Activated T-cell treated with anti-CD3 and anti-CD28 coated beads for 48 hours (primary cell): ENCODE results near the gene METAP1D.
"Not testable (repeated sequence)": the region's sequence is repeated elsewhere in the genome, so short reads cannot be mapped to it uniquely, and the experiment has no call there.

Source experiments
- DNase-seq: peaks from one replicate; pipeline ENCODE4 v3.0.0-alpha.2; 2020; ENCODE audit warnings: low read depth

METAP1D gene

DNA sequence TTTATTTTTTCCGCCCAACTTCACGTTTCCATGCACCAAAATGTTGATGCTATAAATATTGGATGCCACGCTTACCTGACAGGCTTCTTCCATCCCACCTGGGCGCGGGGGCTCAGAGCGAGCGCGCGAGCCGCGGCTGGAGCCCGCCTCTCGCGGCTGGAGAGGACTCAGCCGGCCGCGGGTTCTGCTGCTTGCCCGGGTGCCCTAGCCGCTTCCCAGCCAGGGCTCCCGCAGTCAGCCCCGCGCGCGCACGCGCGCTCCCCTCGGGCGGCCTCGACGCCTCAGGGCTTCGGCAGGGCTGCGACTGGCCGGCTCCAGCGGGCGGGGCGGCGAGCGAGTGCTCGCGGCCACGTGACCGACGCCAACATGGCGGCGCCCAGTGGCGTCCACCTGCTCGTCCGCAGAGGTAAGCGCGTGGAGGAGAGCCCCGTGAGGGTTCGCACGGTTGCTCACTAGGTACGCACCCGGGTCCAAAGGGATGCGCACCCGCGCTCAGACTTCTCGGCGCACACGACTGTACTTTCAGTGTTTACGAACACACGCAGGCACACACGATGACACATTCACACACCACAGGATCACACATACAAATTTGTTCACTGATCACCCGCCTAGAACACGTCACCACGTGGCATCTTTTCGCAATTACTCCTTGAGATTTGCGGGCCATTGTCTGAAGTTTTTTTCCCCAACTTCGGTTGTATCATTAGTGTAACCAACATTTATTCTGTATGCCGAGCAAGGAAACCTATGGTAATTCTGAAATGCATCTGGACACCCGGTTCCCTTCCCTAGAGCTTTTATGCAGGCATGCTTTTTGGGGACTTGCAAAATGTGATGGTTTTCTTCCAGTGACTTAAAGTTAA is at the start of gene METAP1D:
Gene METAP1D, plus strand, starts transcription at position 350 of the 866 bp plus-strand sequence. Its CDS starts 17 bp downstream, at position 367.
- DNase-seq: peak; percentile 91

DNA sequence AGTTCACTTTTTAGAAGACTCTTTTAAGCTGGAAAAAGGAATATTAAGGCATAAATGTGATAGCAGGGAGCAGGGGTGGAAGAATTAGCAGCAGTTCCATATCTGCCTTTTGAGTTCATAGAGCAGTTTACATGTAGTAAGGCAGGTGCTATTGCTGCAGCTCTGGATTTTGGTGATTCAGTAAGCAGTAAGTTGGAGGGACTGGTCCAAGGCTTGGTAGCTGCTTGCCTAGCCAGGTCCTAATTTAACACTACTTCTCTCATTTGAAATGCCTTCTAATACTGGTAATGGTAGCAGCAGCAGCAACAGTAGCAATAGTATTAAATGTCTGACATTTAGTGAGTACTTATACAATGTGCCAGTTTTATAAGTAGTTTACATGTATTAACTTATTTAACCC is 47.5 kb upstream of the METAP1D start:
- no peak for DNase-seq

DNA sequence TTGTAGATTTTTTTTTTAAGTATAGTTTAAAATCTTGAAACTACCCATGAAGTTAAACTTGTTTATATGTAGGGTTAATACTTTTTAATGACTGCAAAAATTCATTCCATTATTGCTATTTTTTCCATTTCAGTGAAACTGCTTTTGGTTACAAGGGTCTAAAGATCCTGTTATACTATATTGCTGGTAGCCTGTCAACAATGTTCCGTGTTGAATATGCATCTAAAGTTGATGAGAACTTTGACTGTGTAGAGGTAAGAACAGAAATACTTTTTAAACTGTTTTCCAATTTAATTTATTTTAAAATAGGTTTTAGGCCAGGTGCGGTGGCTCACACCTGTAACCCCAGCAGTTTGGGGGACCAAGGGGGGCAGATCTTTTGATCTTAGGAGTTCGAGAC is 47.0 kb upstream of the METAP1D start:
- no peak for DNase-seq

DNA sequence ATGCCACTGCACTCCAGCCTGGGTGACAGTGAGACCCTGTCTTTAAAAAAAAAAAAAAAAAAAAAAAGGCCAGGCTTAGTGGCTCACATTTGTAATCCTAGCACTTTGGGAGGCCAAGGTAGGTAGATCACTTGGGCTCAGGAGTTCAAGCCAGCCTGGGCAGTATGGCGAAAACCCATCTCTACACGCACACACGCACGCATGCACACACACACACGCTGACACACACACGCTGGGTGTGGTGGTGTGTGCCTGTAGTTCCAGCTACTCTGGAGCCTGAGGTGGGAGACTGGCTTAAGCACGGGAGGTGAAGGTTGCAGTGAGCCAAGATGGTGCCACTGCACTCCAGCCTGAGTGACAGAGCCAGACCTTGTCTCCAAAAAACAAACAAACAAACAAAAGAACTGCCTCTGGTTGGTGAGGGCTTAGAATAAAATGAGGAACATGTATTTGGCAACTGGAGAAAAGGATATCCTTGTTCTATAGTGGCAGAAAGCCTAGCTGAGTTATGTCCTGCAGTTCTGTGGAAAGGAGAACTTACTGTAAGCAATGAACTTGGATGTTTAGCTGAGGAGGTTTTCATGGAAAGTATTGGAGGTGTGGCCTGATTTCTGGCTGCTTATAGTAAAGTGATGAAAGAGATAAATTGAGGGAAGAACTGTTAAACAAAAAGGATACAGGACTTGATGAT is 43.5 kb upstream of the METAP1D start:
- no peak for DNase-seq

DNA sequence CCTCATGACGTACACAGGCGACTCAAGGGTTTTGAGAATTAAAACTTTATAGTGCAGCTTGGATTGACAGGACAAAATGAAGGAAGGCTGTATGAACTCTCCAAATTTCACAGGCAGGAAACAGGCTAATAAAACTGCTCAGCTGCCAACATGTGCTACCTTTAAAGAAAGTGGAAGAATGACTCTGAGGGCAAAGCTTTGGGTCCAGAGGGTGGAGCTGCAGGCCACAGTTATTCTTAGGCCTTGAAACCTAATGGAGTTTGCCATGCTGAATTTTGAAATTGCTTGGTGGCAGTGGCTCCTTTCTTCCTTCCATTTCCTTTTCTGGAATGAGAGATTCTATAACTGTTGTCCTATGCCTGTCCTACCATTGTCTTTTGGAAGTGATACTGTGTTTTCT is 42.7 kb upstream of the METAP1D start:
- DNase-seq: no peak

DNA sequence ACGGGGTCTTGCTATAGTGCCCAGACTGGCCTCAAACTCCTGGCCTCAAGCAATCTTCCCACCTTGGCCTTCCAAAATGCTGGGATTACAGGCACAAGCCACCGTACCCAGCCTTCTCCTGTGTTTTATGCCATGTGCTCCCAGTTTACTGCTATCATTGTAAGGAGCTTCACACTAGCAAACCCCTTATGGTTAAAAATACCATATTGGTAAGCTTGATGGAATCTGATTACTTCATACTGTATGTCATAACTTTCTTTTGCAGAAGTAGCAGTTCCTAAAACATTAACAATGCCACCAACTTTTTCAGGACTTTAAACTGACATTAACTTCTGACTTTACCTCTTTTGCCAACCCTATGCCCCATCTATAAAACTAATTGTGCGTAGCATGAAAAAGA is 41.3 kb upstream of the METAP1D start:
- DNase-seq: no peak

DNA sequence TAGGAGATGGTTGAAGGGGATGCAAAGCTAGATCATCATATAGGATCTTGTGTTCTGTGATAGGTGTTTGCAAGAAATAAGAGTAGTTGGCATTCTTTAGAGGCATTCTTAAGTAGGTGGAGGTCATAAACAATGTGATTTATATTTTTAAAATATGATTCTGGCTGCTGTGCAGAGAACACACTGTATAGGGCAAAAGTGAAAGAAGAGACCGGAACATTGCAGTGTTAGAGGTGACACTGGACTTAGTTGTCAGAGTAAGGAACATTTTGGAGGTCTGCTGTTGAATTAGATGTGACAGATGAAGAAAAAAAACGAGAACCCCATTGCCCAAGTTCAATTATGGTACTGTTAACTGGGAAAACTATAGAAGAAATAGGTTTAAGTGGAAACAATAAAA is 39.8 kb upstream of the METAP1D start:
- no peak for DNase-seq

DNA sequence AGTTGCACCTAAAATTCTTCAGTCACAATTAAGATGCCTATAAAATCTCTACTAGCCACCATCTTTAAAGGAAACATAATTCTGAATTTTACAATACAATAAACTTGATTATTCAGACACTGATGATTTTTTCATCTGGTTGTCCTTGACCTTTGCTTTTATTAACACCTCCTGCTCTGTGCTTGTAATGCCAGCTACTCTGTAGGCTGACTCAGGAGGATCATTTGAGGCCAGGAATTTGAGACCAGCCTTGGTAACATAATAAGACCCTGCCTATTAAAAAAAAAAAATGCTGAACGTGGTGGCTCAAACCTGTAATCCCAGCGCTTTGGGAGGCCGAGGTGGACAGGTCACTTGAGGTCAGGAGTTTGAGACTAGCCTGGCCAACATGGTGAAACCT is 39.2 kb upstream of the METAP1D start:
- no peak for DNase-seq

DNA sequence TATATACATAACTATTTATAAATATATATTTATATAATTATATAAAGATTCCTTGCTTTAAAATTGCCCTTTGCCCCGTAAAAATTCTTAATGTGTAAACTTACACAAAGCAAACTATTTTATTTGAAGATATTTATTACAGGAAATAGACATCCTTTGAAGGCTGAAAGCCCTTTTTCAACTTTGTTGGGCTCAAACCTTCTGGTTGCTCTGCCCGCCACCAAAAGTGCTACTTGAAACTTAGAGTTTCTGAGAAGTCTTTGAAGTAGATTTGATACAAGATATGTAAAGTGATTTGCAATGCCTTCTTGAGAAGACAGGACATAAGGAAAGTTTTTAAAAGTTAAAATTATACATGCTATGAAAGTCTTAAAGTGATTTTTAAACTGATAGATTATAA is 36.6 kb upstream of the METAP1D start:
- no peak for DNase-seq

DNA sequence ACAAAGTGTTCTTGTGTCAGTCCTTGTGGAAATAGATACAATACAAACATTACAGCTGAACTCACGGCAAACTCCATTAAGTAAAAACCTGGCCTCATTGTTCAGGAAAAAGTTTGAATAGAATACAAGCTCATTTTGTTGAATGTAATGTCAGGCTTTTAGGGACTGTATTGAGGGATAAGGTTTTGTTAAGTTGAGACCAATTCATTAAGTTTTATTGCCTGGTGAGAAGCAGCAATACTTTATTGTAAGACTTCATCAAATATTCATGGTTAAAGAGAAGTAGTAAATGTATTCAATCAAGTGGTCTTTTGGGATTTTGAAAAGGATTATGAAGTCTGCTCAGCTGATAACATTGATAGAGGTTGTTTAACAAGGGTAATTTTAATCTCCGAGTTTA is 35.4 kb upstream of the METAP1D start:
- DNase-seq: no peak

DNA sequence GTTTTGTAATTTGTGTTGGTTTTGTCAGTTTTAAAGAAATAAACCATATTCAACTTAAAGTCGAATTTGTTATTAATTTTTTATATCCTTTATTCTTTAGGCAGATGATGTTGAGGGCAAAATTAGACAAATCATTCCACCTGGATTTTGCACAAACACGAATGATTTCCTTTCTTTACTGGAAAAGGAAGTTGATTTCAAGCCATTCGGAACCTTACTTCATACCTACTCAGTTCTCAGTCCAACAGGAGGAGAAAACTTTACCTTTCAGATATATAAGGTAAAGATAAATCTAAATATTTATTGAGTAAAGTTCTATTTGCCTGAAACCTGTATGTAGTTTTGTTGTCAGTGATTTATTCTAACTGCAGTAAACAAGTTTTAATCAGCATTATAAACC is 34.5 kb upstream of the METAP1D start:
- no peak for DNase-seq

DNA sequence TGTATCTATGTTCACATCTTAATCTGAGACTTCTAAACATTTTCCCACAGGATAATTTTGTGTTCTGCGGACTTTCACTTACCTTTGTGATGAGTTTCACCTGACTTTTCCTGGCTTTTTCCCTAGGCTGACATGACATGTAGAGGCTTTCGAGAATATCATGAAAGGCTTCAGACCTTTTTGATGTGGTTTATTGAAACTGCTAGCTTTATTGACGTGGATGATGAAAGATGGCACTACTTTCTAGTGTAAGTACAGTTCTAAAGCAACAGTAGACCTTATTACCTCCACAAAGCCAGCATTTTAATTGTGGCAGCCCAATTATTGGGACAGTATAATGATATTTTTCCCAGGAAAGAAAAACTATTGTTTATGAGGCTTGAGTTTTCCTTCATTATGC is 34.1 kb upstream of the METAP1D start:
- no peak for DNase-seq

DNA sequence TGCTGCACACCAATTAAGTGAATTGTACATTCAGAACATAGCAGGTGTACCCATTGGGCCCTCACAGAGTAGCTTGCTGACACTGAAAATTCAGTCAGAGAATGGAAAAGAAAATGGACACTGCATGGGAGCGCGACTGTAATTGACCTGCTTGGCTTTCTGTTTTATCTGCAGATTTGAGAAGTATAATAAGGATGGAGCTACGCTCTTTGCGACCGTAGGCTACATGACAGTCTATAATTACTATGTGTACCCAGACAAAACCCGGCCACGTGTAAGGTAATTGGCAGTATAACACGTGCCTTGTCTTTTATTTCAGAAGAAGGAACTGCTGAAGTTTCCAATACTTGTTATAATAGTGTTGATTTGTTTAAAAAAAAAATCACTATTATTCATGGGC is 33.5 kb upstream of the METAP1D start:
- DNase-seq: no peak

DNA sequence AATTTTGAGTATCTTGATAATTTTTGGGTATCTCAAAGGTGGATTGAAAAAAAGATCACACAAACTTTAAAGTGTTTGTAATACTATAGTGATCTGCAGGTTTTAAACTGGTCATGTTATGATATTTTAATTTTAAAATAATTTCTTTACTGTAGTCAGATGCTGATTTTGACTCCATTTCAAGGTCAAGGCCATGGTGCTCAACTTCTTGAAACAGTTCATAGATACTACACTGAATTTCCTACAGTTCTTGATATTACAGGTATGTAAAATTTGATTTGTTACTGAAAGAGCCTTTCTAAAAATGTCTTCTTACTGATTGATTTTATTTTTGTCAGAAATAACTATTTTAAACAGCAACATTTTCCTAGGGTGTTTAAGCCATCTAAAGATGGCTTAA is 33.1 kb upstream of the METAP1D start:
- no peak for DNase-seq

DNA sequence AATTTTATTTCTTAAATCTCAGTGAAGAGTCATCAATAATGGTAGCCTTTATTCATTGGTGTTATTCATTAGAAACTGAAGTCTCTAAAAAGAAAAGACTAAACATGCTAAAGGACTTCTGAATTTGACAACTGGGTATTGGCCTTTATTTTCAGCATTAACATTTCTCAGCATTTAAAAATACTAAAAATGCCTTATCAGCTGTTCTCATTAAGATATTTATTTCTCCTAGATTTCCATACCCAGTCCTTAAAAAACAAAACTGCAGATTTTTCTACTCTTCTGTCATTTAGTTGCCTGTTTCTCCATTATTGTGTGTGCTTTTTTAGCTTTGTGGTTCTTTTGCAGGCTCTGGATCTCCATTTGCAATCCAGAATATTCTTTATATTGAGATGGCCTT is 31.2 kb upstream of the METAP1D start:
- no peak for DNase-seq

DNA sequence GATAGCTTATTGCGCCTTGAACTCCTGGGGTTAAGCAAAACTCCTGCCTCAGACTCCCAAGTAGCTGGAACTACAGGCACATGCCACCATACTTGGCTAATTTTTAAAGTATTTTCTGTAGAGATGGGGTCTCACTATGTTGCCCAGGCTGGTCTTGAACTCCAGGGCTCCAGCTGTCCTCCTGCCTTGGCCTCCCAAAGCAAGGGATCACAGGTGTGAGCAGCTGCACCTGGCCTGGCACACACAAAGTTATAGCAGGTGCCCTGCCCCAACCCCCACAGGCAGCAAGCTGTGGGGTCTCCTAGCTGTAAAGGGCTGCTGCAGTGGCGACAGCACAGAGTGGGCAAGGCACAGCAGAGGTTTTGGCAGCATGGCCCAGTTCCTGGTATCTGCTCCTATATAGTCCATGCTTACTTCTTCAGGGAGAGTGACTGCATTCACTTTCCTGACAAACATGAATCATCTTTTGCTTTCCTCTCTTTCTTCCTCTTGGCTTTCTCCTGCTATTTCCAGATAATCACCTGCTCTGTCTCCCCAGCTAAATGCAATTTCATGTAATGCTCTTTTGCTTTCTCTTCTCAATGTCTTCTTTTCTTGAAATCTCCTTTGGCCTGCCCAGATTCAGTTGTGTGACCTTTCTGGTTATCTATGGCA is 27.3 kb upstream of the METAP1D start:
- DNase-seq: no peak

DNA sequence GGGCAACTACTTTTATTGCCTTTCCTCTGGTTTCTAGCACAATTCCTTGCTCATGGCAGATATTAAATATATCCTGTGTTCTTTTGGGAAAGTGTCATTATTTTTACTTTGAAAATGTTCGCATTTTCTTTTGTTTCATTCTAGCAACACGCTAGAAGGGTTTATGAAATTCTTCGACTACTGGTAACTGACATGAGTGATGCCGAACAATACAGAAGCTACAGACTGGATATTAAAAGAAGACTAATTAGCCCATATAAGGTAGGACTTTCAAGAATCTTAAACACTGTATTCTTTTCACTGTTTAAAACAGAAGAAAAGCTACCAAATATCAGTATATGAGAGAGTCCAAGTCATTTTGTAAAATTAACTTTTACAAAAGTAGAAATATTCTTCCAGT is 20.6 kb upstream of the METAP1D start:
- DNase-seq: no peak

DNA sequence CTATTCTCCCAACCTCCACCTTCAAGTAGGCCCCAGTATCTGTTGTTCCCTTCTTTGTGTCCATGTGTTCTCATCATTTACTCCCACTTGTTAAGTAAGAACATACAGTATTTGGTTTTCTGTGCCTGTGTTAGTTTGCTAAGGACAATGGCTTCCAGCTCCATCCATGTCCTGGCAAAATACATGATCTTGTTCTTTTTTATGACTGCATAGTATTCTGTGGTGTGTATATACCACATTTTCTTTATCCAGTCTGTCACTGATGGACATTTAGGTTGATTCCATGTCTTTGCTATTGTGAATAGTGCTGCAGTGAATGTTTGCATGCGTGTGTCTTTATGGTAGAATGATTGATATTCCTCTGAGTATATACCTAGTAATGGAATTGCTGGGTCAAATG is 15.8 kb upstream of the METAP1D start:
- not testable (repeated sequence) for DNase-seq

DNA sequence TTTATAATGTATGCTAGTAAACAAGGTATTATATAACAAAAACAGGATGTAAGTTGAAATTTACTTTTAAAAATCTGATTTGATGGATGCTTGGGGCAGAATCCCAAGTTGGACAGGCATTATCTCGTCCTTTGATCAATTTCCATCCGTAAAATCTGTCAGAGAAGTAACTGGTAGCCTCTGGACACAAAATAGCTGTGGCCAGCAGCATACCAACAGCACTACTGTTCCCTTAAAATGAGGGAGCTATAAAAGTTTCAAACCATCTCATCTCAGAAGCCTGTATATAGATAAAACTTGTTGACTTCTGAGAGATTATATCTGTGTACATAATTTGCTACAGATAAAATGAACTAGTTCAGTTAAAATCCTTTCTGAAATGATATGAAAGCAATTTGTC is 14.7 kb upstream of the METAP1D start:
- DNase-seq: no peak

DNA sequence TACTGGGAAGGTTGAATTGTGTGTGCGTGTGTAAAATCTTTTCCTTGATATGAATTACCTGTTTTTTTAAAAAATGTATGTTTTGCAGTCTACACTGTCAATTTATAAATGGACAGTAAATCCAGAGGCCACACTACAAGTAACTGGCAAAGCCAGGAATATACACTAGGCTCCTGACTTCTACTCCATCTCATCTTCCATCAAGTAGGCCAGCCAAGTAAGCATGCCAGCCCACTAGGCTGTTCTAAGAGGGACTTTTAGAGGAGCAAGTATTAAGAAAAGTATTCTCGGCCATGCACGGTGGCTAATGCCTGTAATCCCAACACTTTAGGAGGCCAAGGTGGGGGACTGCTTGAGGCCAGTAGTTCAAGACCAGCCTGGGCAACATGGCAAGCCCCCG is 13.0 kb upstream of the METAP1D start:
- no peak for DNase-seq

DNA sequence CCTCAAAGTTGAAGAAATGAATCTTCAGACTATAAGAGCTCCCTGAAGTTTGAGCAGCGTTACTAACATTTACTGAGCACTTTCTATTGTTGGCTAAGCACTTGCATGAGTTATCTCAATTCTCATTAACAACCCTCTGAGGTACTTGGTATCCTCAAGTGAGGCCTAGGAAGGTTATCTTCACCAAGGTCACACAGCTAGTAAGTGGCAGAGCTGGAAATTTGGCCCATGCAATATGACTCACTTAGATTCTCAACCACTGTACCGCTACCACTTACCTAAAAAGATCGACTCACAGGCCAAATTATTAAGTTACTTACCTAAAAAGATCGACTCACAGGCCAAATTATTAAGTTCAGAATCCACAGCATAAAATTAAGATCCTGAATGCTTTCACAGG is 8.7 kb upstream of the METAP1D start:
- DNase-seq: no peak

DNA sequence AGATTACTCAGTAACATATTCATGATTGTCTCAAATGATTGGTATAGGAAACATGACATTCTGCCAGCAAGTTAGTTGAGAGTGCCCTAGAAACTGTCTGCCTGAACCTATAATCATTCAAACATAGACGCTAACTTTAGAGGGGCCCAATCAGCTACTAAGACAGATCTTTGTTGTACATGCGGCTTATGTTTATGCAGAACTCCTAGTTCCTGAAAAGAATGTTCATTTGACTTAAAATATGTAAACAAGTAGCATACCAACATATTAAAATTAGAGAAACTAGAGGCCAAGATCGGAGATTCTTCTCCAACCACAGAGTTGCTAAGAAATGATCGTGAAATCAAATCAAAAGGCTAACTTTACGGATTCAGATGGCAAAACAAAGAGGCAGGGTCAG is 4.2 kb upstream of the METAP1D start:
- no peak for DNase-seq

DNA sequence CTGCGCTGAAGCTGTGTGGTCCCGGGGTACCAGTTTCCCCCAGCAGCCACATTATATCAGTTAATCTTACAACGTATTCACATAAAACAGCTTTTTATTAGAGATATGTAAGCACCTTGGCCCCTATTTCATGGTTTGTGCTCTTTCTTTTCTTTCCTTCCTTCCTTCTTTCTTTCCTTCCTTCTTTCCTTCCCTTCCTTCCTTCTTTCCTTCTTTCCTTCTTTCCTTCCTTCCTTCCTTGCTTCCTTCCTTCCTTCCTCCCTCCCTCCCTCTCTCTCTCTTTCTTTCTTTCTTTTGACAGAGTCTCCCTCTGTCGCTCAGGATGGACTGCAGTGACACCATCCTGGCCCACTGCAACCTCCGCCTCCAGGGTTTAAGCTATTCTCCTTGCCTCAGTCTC is 3.7 kb upstream of the METAP1D start:
- no peak for DNase-seq
